Activated CD8-positive, alpha-beta T cell treated with anti-CD3 and anti-CD28 coated beads for 36 hours (primary cell): ENCODE data around the gene BMPR2. TPM values are rescaled to one million over a fixed set of nuclear protein-coding genes. Genes with fewer than 3 reads are reported as not detected.

Experiments used
- ATAC-seq: fragments of 200-7000 bp; cut with Tn5 transposase; one replicate; pipeline ENCODE4 v1.10.0; 2021; ENCODE audit warnings: mild to moderate bottlenecking, moderate library complexity
- CTCF ChIA-PET: fragments of 350-600 bp; sonication (Branson Sonifier 250); formaldehyde crosslinking; loops from one replicate; lab custom pipeline; 2021; ENCODE audit warnings: antibody characterized with exemption; lab: Charles Lee
- POLR2A ChIA-PET: fragments of 350-600 bp; sonication (Branson Sonifier 250); formaldehyde crosslinking; loops from one replicate; lab custom pipeline; 2021; ENCODE audit warnings: antibody characterized with exemption; lab: Charles Lee
- DNase-seq: peaks from one replicate; pipeline ENCODE4 v3.0.0-alpha.2; 2020
- H3K27ac Mint-ChIP-seq: one replicate; pipeline ENCODE4 v1.8.0; 2021; ENCODE audit warnings: mild to moderate bottlenecking, mixed read lengths
- H3K27me3 Mint-ChIP-seq: one replicate; pipeline ENCODE4 v1.8.0; 2021; ENCODE audit warnings: mixed read lengths
- H3K36me3 Mint-ChIP-seq: one replicate; pipeline ENCODE4 v1.8.0; 2021; ENCODE audit warnings: low read depth, mixed read lengths
- H3K4me1 Mint-ChIP-seq: one replicate; pipeline ENCODE4 v1.8.0; 2021; ENCODE audit warnings: low read depth, mixed read lengths
- H3K4me3 Mint-ChIP-seq: one replicate; pipeline ENCODE4 v1.8.0; 2021; ENCODE audit warnings: mild to moderate bottlenecking, moderate library complexity, mixed read lengths
- H3K9me3 Mint-ChIP-seq: one replicate; pipeline ENCODE4 v1.8.0; 2021; ENCODE audit warnings: mixed read lengths
- intact Hi-C: fragments of 100-400 bp; cut with micrococcal nuclease; formaldehyde crosslinking; loops from one replicate; pipeline ENCODE4 v1.10.0; 2022
- total RNA-seq, 2 experiments: library from RNA; stranded (reverse); gene quantifications; one replicate each; pipeline ENCODE4 v1.2.3, GENCODE V29; 2021
- TF ChIP-seq, protein P1 (sequence below): fragments of 200-600 bp; IDR thresholded peaks from one replicate; pipeline ENCODE4 v1.8.0; 2022; ENCODE audit warnings: antibody characterized with exemption, mild to moderate bottlenecking

BMPR2 gene
- total RNA-seq, 2 experiments from 2014 or later, result 7.1 to 7.7 TPM

- intact Hi-C loops, result no loop called here
- TF ChIP-seq, protein P1, sequence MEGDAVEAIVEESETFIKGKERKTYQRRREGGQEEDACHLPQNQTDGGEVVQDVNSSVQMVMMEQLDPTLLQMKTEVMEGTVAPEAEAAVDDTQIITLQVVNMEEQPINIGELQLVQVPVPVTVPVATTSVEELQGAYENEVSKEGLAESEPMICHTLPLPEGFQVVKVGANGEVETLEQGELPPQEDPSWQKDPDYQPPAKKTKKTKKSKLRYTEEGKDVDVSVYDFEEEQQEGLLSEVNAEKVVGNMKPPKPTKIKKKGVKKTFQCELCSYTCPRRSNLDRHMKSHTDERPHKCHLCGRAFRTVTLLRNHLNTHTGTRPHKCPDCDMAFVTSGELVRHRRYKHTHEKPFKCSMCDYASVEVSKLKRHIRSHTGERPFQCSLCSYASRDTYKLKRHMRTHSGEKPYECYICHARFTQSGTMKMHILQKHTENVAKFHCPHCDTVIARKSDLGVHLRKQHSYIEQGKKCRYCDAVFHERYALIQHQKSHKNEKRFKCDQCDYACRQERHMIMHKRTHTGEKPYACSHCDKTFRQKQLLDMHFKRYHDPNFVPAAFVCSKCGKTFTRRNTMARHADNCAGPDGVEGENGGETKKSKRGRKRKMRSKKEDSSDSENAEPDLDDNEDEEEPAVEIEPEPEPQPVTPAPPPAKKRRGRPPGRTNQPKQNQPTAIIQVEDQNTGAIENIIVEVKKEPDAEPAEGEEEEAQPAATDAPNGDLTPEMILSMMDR, result no peak
- ATAC-seq (no peak), DNase-seq (no peak)
- Mint-ChIP-seq H3K36me3 (no peaks in the 10 kb centered on the region), H3K27ac (no peak overlapping the region), H3K4me1 (peaks cover 16% of the 10 kb centered on the region), H3K27me3 (no peaks in the 10 kb centered on the region), H3K4me3 (no peak overlapping the region), H3K9me3 (no peaks in the 10 kb centered on the region)
- POLR2A ChIA-PET, result no interaction called here
- CTCF ChIA-PET, result interaction anchor here (1.0 to 6.6 kb wide), 3 partner anchors 9 to 14 kb away, joined by 3 to 56 read pairs (median 3); no protein-coding TSS in a partner anchor
Observed at GRCh38 chr2:202599911-202600310, 223.8 kb downstream of the BMPR2 start.

- no peak overlapping the region for H3K4me3 Mint-ChIP-seq
- no peaks in the 10 kb centered on the region for H3K9me3 Mint-ChIP-seq
- intact Hi-C loops, result no loop called here
- no peak for ATAC-seq
- DNase-seq, result no peak
- TF ChIP-seq, protein P1, result no peak
- H3K27me3 Mint-ChIP-seq, result no peaks in the 10 kb centered on the region
- POLR2A ChIA-PET, result interaction anchor here (0.6 kb wide), 1 partner anchor 17 kb away, joined by 4 read pairs; no protein-coding TSS in a partner anchor
- peaks cover 20% of the 10 kb centered on the region for H3K4me1 Mint-ChIP-seq
- H3K36me3 Mint-ChIP-seq, result no peaks in the 10 kb centered on the region
- peak overlapping the region; percentile 9 for H3K27ac Mint-ChIP-seq
- CTCF ChIA-PET, result interaction anchor here (1.0 kb wide), 1 partner anchor 16 kb away, joined by 3 read pairs; no protein-coding TSS in a partner anchor
Observed at GRCh38 chr2:202604699-202605098, 228.6 kb downstream of the BMPR2 start.

- ChIA-PET CTCF (interaction anchor here (1.0 kb wide), 1 partner anchor 17 kb away, joined by 3 read pairs; no protein-coding TSS in a partner anchor), POLR2A (no interaction called here)
- Mint-ChIP-seq H3K4me3 (no peak overlapping the region), H3K9me3 (no peaks in the 10 kb centered on the region), H3K4me1 (peaks cover 24% of the 10 kb centered on the region), H3K36me3 (no peaks in the 10 kb centered on the region), H3K27ac (peak overlapping the region; percentile 9), H3K27me3 (no peaks in the 10 kb centered on the region)
- intact Hi-C loops, result no loop called here
- no peak for DNase-seq
- TF ChIP-seq, protein P1, result no peak
- peak; percentile 57 for ATAC-seq
Observed at GRCh38 chr2:202605174-202605573, 229.0 kb downstream of the BMPR2 start.

DNA sequence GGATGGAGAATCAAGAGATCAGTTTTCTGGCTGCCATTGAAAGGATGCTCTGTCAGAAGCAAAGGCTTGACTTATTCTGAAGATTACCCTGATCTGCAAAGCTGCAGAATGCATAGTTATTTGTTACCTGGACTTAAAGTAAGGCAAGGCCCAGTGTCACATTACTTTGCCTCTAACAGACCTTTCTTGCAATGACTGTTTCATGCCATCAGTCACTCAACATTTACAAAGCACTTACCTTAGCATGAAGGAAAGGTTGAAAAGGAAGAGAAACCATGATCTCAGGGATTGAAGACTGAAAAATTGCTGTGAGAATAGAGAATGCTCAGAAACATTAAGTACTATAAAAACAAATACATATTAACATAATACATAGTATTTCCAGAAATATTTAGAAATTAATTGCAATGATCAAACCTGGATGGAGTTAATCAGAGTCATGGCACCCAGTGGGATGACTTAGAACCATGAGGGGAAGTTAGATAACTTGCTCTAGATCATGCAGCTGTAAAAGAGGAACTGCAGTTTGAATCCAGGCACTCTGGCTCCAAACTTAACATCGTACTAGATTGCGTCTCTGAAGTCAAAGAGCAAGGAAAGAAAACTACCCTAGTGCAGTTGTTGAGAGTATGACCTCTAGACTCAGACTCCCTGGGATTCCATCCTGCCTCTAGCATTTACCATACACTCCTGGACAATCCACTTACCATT, 232.2 kb downstream of the BMPR2 start:
- ChIA-PET POLR2A (no interaction called here), CTCF (no interaction called here)
- ATAC-seq, result no peak
- intact Hi-C loops, result no loop called here
- DNase-seq, result no peak
- no peaks in the 10 kb centered on the region for H3K36me3 Mint-ChIP-seq
- TF ChIP-seq, protein P1, result no peak
- peaks cover 18% of the 10 kb centered on the region for H3K4me1 Mint-ChIP-seq
- no peaks in the 10 kb centered on the region for H3K9me3 Mint-ChIP-seq
- no peaks in the 10 kb centered on the region for H3K27me3 Mint-ChIP-seq
- no peak overlapping the region for H3K4me3 Mint-ChIP-seq
- H3K27ac Mint-ChIP-seq, result no peak overlapping the region
